ENCODE results near the gene ZNF888.
"Not testable (repeated sequence)": the region's sequence is repeated elsewhere in the genome, so short reads cannot be mapped to it uniquely, and the experiment has no call there.

ZNF888 gene

GRCh38 chr19:52868031-52868430, 55.2 kb downstream of the ZNF888 start:
- DNase-seq, result not testable (repeated sequence)

DNA sequence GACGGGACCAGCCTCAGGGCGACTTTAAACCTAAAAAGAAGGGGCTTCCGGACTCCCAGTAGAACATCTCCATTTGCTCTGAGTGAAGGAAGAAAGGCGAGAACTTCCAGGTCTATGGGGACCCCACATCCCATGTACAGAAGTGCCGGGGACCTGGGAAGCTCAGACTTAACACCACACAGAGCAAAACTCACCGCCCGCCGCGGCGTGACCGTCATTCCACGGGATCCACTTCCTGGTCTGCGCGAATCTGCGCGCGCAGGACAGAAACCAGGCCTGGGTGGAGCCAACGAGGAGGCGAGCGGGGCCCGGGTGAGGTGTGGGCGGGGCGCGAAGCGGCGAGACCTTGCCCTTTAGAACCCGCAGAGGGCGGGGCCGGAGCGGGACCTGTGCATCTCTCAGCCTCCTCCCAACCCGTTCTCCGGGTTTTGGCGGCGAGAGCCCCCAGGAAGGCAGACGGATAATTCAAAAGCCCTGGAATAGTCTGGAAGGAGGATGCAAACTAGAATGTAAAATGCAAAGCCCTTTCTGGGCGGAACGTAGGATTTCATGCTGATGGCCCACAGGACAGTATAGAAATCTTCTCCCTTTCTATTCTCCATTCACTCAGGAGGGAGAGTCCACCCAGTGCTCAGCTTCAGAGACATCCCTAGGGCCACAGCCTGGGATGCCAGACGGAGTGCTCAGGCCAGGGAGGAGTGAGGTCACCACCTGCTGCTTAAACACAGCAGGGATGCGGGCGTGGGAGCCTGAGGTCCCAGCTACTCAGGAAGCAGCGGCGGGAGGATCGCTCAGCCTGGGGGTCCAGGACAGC, 65.6 kb downstream of the ZNF888 start, which contains the start of gene ZNF468:
TSS of gene ZNF468 (minus strand) at position 242 of the 814 bp plus-strand sequence. CDS start 3,347 bp downstream, outside the sequence.
- DNase-seq, result peak; percentile 72 to 75

- not testable (repeated sequence) for DNase-seq
These were observed 66.5 kb downstream of the ZNF888 start for GRCh38 chr19:52856540-52857377.
